ENCODE results near the gene ZMAT2.
A peak's percentile ranks its signal among the peaks of the same experiment; 100 is the strongest.
"Not testable (repeated sequence)": the region's sequence is repeated elsewhere in the genome, so short reads cannot be mapped to it uniquely, and the experiment has no call there.

ZMAT2 gene, protein sequence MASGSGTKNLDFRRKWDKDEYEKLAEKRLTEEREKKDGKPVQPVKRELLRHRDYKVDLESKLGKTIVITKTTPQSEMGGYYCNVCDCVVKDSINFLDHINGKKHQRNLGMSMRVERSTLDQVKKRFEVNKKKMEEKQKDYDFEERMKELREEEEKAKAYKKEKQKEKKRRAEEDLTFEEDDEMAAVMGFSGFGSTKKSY

DNA sequence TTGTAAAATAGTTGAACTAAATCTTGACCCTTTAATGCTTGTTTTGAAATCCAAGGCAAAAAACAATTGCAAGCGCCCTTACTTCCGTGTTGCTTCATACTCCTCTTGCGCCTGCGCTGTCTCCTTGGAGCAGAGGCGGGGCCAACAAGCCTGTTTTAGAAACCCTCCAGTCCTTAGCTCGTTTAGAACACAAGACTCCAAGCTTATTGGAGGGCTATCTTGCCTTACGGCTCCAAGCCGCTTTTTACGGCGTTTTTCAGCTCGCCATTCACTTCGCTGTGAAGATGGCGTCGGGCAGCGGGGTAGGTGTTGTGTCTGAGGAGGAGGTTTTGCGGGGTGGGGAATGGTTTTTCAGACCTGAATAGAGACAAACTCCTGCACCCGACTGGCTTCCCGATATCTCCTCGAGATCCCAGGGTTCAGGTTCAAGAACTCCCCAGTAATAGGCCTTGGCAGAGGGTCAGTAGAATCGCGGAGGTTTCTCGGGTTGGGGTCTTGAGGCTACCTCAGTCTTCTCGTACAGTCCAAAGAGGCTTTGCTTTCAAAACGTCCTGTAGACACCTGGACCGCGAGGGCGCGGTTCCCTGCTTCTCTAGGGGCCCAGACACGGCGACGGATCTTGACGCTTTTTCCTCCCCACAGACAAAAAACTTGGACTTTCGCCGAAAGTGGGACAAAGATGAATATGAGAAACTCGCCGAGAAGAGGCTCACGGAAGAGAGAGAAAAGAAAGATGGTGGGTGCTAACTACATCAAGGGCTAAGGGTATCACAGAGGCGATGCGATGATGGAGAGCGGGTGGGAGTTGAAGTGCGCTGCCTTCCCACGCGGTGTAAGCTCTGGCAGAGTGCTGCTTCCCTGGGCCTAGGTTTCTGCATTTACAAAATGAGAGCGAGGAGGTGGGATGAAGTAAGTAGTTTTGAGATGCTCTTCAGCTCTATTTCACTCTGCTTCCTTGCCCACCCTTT, at the start of gene ZMAT2:
Gene ZMAT2 (plus strand): TSS at position 271 of the 968 bp plus-strand sequence. CDS start 14 bp downstream, at position 285.
- peaks cover 38% of the 10 kb centered on the region for H3K36me3 ChIP-seq (ENCODE audit: control insufficient read depth, insufficient read depth, low read length)
- H3K27ac ChIP-seq (ENCODE audit: low read depth, low read length): peak within 1 kb of the TSS; percentile 53
- H3K9ac ChIP-seq (ENCODE audit: low read length): peak within 1 kb of the TSS; percentile 39
- no peaks in the 10 kb centered on the region for H3K27me3 ChIP-seq (ENCODE audit: control insufficient read depth, insufficient read depth, low read length)
- H3K4me3 ChIP-seq (ENCODE audit: low read length): peak within 1 kb of the TSS; percentile 75
- H3K4me1 ChIP-seq (ENCODE audit: control insufficient read depth, insufficient read depth, low read length): peaks cover 11% of the 10 kb centered on the region

- Histone ChIP-seq H3K4me1 (ENCODE audit: control insufficient read depth, insufficient read depth, low read length) (no peaks in the 10 kb centered on the region), H3K9ac (ENCODE audit: low read length) (no peak overlapping the region), H3K4me3 (ENCODE audit: low read length) (no peak overlapping the region), H3K27me3 (ENCODE audit: control insufficient read depth, insufficient read depth, low read length) (no peaks in the 10 kb centered on the region), H3K36me3 (ENCODE audit: control insufficient read depth, insufficient read depth, low read length) (peaks cover 47% of the 10 kb centered on the region), H3K27ac (ENCODE audit: low read depth, low read length) (no peak overlapping the region)
Measured at GRCh38 chr5:140658870-140659269, 41.4 kb upstream of the ZMAT2 start.

- H3K36me3 ChIP-seq (ENCODE audit: control insufficient read depth, insufficient read depth, low read length): peaks cover 43% of the 10 kb centered on the region
- not testable (repeated sequence) for H3K27ac ChIP-seq (ENCODE audit: low read depth, low read length); H3K27me3 ChIP-seq (ENCODE audit: control insufficient read depth, insufficient read depth, low read length); H3K4me1 ChIP-seq (ENCODE audit: control insufficient read depth, insufficient read depth, low read length); H3K4me3 ChIP-seq (ENCODE audit: low read length); H3K9ac ChIP-seq (ENCODE audit: low read length)
Measured at GRCh38 chr5:140660371-140660770, 39.9 kb upstream of the ZMAT2 start.

GRCh38 chr5:140664030-140664358, 36.3 kb upstream of the ZMAT2 start:
- H3K4me1 ChIP-seq (ENCODE audit: control insufficient read depth, insufficient read depth, low read length): no peaks in the 10 kb centered on the region
- no peaks in the 10 kb centered on the region for H3K27me3 ChIP-seq (ENCODE audit: control insufficient read depth, insufficient read depth, low read length)
- H3K4me3 ChIP-seq (ENCODE audit: low read length): peak overlapping the region; percentile 96
- peak overlapping the region; percentile 94 for H3K27ac ChIP-seq (ENCODE audit: low read depth, low read length)
- peaks cover 39% of the 10 kb centered on the region for H3K36me3 ChIP-seq (ENCODE audit: control insufficient read depth, insufficient read depth, low read length)
- no peak overlapping the region for H3K9ac ChIP-seq (ENCODE audit: low read length)

DNA sequence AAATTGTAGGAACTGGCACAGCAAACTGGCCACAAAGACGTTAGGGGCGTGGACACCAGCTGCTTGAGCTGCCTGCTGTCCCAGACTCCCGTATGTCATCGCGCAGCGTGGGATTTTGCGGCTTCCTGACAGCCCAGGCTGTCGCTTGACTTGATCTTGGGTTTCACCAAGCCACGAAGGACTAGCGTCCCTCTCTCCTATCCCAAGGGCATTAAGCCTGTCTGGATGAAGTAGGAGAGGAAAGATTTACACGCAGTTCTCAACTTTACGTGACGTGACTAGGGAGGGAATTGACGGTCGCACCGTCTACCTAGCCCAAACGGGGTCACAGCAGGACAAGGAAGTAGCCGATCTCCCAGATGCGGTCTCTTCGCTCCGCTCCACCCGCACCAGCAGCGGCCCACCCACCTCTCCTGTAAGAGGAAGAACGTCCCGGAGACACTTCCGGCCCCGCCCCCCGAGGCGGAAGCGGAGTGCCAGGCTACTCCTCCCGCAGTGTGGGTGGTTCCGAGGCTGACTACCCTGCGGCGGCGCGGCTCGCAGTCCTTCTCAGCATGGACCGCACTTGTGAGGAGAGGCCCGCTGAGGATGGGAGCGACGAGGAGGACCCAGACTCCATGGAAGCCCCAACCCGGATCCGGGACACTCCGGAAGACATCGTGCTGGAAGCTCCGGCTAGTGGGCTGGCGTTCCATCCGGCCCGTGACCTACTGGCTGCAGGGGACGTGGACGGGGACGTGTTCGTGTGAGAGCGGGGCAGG, 35.7 kb upstream of the ZMAT2 start, which contains the start of gene WDR55:
Gene WDR55 (plus strand): TSS at position 546 of the 761 bp plus-strand sequence. CDS start 9 bp downstream, at position 555.
- Histone ChIP-seq H3K36me3 (ENCODE audit: control insufficient read depth, insufficient read depth, low read length) (peaks cover 40% of the 10 kb centered on the region), H3K4me3 (ENCODE audit: low read length) (peak within 1 kb of the TSS; percentile 96), H3K4me1 (ENCODE audit: control insufficient read depth, insufficient read depth, low read length) (no peaks in the 10 kb centered on the region), H3K27ac (ENCODE audit: low read depth, low read length) (peak within 1 kb of the TSS; percentile 94), H3K27me3 (ENCODE audit: control insufficient read depth, insufficient read depth, low read length) (no peaks in the 10 kb centered on the region), H3K9ac (ENCODE audit: low read length) (peak within 1 kb of the TSS; percentile 98)

DNA sequence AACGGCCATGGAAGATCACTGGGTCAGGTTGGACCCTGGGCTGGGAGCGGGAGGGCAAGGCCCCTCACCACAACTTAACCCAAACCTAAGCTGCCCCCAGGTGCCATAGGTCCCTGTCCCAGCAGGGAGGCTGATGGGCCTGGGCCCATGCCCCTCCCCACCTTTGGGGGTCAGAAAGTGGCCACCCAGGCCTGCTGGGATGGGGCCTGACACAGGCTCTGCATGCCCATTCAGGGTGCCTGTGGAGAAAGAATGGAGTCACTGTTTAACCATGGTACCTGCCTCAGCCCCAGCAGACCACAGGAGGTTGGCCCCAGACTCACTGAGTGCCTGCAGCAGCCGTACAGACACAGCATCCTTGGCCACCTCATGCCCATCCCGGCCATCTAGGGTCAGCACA, 29.2 kb upstream of the ZMAT2 start:
- not testable (repeated sequence) for H3K4me3 ChIP-seq (ENCODE audit: low read length); H3K27me3 ChIP-seq (ENCODE audit: control insufficient read depth, insufficient read depth, low read length); H3K4me1 ChIP-seq (ENCODE audit: control insufficient read depth, insufficient read depth, low read length); H3K9ac ChIP-seq (ENCODE audit: low read length); H3K27ac ChIP-seq (ENCODE audit: low read depth, low read length)
- H3K36me3 ChIP-seq (ENCODE audit: control insufficient read depth, insufficient read depth, low read length): peaks cover 41% of the 10 kb centered on the region

GRCh38 chr5:140671472-140672125, 28.6 kb upstream of the ZMAT2 start:
- no peaks in the 10 kb centered on the region for H3K27me3 ChIP-seq (ENCODE audit: control insufficient read depth, insufficient read depth, low read length)

GRCh38 chr5:140672455-140673186, 27.6 kb upstream of the ZMAT2 start:
- no peaks in the 10 kb centered on the region for H3K4me1 ChIP-seq (ENCODE audit: control insufficient read depth, insufficient read depth, low read length)
- peaks cover 54% of the 10 kb centered on the region for H3K36me3 ChIP-seq (ENCODE audit: control insufficient read depth, insufficient read depth, low read length)
- no peaks in the 10 kb centered on the region for H3K27me3 ChIP-seq (ENCODE audit: control insufficient read depth, insufficient read depth, low read length)
- no peak overlapping the region for H3K27ac ChIP-seq (ENCODE audit: low read depth, low read length)
- H3K9ac ChIP-seq (ENCODE audit: low read length): no peak overlapping the region
- H3K4me3 ChIP-seq (ENCODE audit: low read length): peak overlapping the region; percentile 22

More at GRCh38 chr5:140671472-140672125, 28.6 kb upstream of the ZMAT2 start:
- peaks cover 46% of the 10 kb centered on the region for H3K36me3 ChIP-seq (ENCODE audit: control insufficient read depth, insufficient read depth, low read length)
- H3K9ac ChIP-seq (ENCODE audit: low read length): no peak overlapping the region
- no peaks in the 10 kb centered on the region for H3K4me1 ChIP-seq (ENCODE audit: control insufficient read depth, insufficient read depth, low read length)
- no peak overlapping the region for H3K27ac ChIP-seq (ENCODE audit: low read depth, low read length)
- H3K4me3 ChIP-seq (ENCODE audit: low read length): no peak overlapping the region

DNA sequence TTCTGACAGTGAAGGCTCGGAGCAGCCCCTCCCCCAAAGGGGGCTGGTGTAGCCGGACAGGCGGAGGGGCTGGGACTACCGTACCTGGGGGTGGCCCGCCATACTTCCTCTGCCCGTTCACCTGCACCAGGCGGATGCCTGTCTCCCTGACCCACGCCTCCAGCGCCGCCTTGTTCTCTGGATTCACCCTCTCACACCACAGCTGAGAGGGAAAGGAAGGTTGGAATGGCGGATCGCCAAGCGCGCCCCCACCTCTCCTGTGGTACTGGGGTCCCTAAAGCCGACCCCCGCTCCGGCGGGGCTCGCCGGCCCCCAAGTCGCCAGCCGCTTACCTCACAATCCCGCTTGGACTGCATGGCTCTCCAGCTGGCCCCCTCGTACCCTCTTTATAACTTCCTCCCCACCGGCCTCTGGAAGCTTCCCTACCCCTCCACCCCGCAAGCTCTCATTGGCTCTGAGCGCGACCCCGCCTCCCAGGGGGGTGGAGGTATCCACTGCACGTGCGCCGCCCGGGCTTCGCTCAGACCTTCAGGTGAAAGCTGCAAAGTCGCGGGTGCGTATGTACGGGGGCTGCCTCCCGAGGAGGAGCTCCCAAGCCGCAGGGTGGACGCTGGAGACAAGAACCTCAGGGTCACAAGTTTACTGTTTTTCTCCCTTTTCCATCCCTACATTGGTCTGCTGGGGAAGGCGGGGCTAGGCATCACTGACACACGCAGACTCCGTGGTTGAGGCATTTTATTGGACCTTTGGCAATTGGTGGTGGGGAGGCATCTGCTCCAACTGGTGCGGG, 26.9 kb upstream of the ZMAT2 start, which contains the start of gene DND1:
Gene DND1 (minus strand): TSS at position 390 of the 790 bp plus-strand sequence. CDS start 34 bp downstream, at position 356.
- Histone ChIP-seq H3K4me3 (ENCODE audit: low read length) (peak within 1 kb of the TSS; percentile 22), H3K27ac (ENCODE audit: low read depth, low read length) (no peak within 1 kb of the TSS), H3K27me3 (ENCODE audit: control insufficient read depth, insufficient read depth, low read length) (no peaks in the 10 kb centered on the region), H3K9ac (ENCODE audit: low read length) (no peak within 1 kb of the TSS), H3K36me3 (ENCODE audit: control insufficient read depth, insufficient read depth, low read length) (peaks cover 48% of the 10 kb centered on the region), H3K4me1 (ENCODE audit: control insufficient read depth, insufficient read depth, low read length) (no peaks in the 10 kb centered on the region)

- Histone ChIP-seq H3K4me1 (ENCODE audit: control insufficient read depth, insufficient read depth, low read length) (no peaks in the 10 kb centered on the region), H3K27ac (ENCODE audit: low read depth, low read length) (no peak overlapping the region), H3K4me3 (ENCODE audit: low read length) (no peak overlapping the region), H3K9ac (ENCODE audit: low read length) (no peak overlapping the region), H3K27me3 (ENCODE audit: control insufficient read depth, insufficient read depth, low read length) (no peaks in the 10 kb centered on the region), H3K36me3 (ENCODE audit: control insufficient read depth, insufficient read depth, low read length) (peaks cover 40% of the 10 kb centered on the region)
Measured at GRCh38 chr5:140674211-140674610, 26.0 kb upstream of the ZMAT2 start.

- H3K27me3 ChIP-seq (ENCODE audit: control insufficient read depth, insufficient read depth, low read length): no peaks in the 10 kb centered on the region
- H3K36me3 ChIP-seq (ENCODE audit: control insufficient read depth, insufficient read depth, low read length): peaks cover 36% of the 10 kb centered on the region
- no peaks in the 10 kb centered on the region for H3K4me1 ChIP-seq (ENCODE audit: control insufficient read depth, insufficient read depth, low read length)
- no peak overlapping the region for H3K4me3 ChIP-seq (ENCODE audit: low read length)
- no peak overlapping the region for H3K9ac ChIP-seq (ENCODE audit: low read length)
- no peak overlapping the region for H3K27ac ChIP-seq (ENCODE audit: low read depth, low read length)
Measured at GRCh38 chr5:140674629-140675028, 25.6 kb upstream of the ZMAT2 start.
